Activated effector memory CD4-positive, alpha-beta T cell treated with Interleukin-2 at 50 U/mL for 16 hours (primary cell): ENCODE results near the gene ITPKA.

Experiments
- DNase-seq: peaks from one replicate; pipeline ENCODE4 v3.0.0-alpha.2; 2020

The ITPKA gene

DNA sequence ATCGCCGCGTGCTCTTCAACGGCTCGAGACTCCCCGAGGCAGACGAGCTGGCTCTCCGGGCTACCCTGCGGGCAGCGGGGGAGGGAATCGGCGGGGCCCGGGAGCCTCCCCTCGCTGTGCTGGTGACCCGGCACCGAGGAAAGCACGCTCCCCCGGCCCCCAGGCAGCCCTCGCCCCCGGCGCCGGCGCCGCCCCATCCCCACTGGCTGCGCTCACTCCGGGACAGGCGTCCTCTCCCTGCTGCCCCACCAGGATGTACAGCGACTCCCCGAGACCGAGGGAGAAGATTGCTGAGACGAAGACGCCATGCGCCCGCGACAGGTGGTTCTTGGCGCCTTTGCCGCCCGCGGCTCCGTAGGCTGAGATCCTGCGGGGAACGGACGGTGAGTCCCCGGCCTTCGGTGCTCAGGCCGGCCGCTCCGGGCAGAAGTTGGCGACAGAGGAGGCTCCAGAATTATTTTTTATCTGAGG lies 18.3 kb downstream of the ITPKA start:
- no peak for DNase-seq

GRCh38 chr15:41512512-41512939 lies 18.9 kb downstream of the ITPKA start:
- DNase-seq: no peak

DNA sequence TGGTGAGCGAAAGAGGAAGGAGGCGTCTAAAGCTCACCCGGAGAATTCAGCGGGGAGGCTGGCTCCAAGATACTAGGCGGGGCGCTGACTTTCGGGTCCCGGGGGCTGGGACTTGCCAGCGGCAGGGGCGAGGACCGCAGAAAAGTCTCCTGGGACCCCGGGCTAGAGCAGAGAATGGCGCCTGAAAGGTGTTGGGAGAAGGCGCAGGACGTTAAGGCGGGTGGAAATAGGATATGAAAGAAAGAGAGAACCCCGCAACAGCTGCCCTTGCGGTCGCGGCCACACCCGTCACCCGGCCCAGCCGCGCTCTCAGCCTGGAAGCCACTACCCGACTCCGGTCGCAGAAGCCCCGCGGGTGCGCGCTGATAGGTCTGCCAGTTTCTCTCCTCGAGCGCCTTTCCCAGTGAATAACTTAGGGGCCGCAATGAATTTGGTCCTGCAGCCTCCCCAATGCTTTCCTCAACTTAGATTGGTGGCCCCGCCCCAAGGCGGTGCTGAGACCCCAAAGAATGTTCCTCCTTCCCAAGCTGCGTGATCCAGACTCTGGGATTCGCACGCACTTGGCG lies 19.3 kb downstream of the ITPKA start:
- DNase-seq: no peak

DNA sequence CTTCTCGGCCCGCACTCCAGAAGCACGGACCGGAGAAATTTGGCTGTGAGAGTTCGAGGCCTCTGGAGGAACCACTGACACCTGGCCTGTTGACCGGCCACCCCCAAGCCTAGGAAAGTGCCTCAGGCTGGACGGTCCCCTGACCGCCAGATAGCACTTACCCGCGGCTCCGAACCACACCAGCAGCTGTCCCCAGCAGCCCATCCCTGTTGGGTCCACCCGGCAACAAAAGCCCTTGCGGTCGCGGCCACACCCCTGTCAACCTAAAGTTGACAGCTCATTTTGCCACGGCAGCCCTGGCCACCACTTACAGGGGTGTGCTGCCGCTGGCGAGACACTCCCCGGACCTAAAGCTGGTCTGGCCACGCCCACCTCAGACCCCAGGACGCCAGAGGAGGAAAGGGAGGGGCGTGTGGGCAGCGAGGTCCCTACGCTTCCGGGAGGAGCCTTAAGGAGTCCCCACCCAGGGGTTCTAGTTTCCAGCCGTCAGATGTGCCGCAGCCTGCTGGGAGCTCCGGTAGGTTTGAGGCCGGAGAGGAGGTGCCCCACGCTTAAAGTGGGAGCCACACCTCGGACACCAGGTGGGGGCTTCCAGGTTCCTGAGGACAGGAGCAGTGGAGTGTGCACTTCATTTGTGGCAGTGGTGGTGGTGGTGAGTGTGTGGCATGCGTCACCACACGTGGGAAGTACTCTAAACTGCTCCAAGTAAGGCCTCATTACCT lies 20.0 kb downstream of the ITPKA start, which contains the start of gene LTK:
TSS of gene LTK (minus strand) at position 322 of the 722 bp plus-strand sequence. CDS start at position 204, 118 bp downstream.
- no peak for DNase-seq

DNA sequence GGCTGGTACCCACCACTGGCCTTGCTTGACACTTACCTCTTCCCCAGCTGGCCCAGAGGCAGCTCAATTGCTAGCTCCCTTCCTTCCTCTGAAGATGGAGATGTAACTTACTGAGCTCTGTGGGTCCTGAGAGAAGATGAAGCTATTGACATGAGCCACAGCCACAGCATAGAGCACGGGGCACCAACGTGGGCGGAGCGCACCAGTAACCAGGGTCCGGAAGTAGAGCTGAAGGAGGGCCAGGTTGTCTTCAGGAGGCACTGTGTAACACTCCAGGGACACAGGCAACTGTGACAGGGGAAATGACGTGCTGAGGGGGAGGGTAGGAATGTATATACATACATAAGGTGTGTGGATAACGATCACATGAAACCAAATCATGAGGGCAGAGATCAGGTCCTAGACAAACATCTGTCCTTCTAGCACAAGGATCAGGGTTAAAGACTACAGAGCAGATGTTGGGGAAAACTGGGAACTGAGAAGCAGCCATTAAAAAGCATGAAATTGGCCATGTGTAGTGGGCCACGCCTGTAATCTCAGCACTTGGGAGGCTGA lies 24.3 kb downstream of the ITPKA start:
- no peak for DNase-seq

DNA sequence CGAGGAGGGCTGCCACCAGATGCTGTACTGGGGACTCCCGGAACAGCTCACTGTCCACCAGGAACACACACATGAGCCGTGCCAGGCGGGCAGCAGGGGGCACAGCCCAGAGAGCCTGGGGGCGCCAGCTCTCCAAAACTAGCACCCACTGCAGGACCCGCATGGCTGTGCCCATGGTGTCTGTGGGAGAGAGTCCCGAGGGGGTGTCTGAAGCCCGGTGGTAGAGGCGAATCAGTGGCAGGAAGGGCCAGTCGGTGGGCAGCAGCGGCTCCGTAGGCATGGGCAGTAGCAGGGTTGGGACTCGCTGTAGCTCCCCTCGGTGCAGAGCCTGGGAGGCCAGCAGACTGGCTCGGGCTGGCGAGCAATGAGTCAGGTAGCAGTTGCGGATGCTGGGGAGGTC lies 27.0 kb downstream of the ITPKA start:
- DNase-seq: no peak

- no peak for DNase-seq
Measured at GRCh38 chr15:41521614-41522013, 27.9 kb downstream of the ITPKA start.

DNA sequence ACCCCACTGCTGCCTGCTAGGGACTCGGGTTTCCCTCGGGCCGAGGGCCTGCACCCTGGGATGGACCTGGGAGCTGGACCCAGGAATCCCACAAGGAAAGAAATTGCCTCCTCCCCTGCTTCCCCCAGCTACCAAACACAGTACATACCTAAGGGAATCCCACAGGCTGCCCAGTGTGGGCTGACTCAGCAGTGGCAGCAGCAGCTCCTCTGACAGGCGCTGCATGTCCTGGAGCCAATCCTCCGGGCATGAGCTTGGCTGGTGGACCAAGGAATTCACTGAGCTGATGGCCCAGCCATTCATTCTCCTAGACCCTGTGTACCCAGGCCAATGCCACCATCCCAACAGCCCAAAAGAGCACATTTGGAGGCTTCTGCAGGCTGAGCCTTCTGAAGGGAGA lies 29.4 kb downstream of the ITPKA start:
- no peak for DNase-seq

DNA sequence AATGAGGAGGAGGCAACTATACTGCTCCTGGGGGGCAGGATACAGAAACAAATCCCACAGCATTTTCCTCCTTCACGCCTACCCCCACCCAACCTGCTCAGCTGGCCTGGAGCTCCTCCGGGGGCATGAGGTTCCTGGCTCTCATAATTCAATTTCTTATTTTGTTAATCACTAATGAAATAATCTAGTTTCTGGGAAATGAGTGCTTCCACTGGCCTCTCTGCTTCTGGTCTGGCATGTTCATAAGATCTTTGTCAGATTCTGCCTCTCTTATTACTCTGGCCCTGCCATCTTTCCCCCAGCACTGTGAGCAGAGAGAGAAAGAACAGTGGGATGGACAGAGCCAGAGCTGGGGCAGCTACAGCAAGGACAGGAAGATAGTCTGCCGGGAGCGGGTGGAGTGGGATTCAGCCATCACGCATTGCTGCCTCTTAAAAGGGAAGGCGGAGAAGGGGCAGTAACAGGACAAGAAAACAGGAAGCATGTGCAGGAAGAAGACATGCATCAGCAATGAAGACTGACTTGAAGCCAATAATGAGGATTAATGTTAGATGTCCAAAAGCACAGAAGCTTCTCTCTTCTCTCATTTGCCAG lies 36.8 kb downstream of the ITPKA start:
- no peak for DNase-seq

DNA sequence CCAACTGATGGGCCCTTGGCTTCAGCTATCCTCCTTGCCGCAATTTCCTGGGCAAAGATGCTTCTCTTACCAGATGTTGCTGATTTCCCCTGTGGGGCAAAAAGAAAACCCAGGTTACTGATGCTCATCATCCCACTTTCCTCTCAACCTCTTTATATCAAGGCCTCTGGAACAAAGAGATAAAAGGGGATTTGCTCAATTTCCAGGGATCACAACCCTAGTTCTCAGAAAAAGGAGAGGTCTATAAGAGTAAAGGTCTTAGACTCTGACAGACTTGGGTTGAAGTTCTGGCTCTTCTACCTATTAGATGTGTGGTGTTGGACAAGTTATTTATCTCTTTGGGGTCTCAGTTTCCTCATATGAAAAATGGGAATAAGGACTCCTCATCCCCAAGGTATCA lies 41.9 kb downstream of the ITPKA start:
- DNase-seq: no peak

DNA sequence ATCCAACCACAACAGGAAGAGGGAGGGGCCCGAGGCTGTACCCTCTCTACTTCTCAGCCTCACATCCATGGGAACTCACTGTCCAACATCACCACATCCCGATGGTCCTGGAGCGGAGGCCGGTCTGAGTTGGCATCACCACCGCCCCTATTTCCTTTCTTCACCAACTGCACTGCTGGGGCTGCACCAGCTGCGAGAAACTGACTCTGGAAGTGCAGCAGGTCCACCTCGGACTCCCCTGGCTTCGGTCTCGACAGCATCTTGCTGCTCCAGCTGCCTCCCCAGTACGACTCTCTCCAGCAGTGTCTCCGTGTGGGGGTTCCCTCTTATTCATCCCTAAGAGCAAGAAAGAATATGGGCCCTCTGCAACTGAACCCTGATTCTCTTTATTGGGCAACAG lies 43.2 kb downstream of the ITPKA start:
- no peak for DNase-seq

DNA sequence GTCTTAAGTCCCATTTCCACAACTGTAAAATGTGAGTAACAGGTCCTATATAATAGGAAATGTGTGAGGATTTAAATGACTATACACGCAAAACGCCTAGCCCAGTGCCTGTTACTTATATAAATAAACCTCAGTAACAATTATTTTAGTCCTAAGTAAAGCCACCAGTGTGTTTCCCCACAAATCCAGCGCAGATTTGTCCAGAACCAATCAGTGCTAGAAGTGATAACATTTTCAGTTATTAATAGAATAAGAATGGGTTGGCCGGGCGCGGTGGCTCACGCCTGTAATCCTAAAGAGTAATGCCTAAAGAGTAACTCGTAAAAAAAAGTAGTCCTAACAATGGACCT lies 49.8 kb downstream of the ITPKA start:
- no peak for DNase-seq

- no peak for DNase-seq
Measured at GRCh38 chr15:41544650-41545015, 51.0 kb downstream of the ITPKA start.

GRCh38 chr15:41545218-41545617 lies 51.5 kb downstream of the ITPKA start:
- no peak for DNase-seq

GRCh38 chr15:41546851-41547786 lies 53.4 kb downstream of the ITPKA start:
- no peak for DNase-seq

DNA sequence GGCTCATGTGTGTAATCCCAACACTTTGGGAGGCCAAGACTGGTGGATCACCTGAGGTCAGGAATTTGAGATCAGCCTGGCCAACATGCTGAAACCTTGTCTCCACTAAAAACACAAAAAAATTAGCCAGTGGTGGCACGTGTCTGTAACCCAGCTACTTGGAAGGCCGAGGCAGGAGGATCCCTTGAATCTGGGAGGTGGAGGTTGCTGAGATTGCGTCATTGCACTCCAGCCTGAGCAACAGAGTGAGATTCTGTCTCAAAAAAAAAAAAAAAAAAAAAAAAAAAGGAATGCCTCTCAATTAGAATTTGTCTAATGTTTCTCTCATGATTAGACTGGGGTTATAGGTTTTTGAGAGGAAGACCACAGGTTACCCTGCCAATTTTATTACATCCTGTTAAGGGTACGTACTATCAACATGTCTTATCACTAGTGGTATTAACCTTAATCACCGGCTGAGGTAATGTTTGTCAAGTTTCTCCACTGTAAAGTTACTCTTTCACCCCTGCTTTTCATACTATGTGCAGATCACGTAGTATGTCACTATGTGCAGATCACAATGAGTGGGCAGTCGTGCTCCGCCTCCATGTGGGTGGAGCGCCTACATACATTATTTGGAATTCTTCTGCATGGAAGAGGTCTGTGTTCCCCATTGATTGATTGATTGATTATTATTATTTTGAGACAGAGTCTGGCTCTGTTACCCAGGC lies 56.5 kb downstream of the ITPKA start:
- DNase-seq: no peak
